Stimulated activated naive CD8-positive, alpha-beta T cell treated with anti-CD3 and anti-CD28 coated beads, Interleukin-15, Interleukin-2, amounts not matched to agents 100 U/mL and 50 U/mL, for 24 hours (primary cell): ENCODE data around the gene IL15.

Experiments
- ATAC-seq: fragments of 150-1000 bp; cut with Tn5 transposase; one replicate; pipeline ENCODE4 v1.10.0; 2021
- DNase-seq: peaks from one replicate; pipeline ENCODE4 v3.0.0; 2021

IL15 gene

DNA sequence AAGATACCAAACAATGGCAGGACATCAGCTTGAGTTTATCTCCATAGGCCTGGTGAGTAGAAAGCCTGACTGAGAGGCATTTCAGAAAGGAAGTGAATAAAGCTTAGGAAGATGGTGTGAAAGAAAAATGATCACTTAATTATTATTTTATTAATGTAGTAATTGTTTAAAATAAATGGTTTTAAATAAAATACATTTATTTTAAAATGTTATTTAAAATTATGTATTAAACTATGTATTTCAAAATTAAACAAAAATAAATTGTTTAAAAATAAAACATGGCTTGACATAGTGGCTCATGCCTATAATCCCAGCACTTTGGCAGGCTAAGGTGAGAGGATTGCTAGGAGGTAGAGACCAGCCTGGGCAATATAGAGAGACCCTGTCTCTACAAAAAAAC is 145.8 kb downstream of the IL15 start:
- ATAC-seq, result no peak
- no peak for DNase-seq
